ENCODE results near the gene ACTN4. TPM values are rescaled to one million over a fixed set of nuclear protein-coding genes. Genes with fewer than 3 reads are reported as not detected.

The ACTN4 gene
- total RNA-seq, 5 donors from 2014 or later (not counting 1 experiment from before 2014, with no cell fraction given): 100.0 to 201 (median 175) TPM

- POLR2A ChIA-PET: no interaction called here
- peaks cover 3% of the 10 kb centered on the region in 3 donors for H3K4me1 Mint-ChIP-seq
- Histone ChIP-seq H3K27ac (ENCODE audit: low read length) (no peak overlapping the region), H3K27me3 (replicated peaks in 1 of 2; ENCODE audit: control insufficient read depth in 2 of 2, extremely low read depth in 1 of 2, insufficient read depth in 2 of 2, low read length in 1 of 2) (peaks cover 0 to 8% of the 10 kb centered on the region in 2 experiments), H3K4me1 (ENCODE audit: control insufficient read depth in 1 of 2, extremely low read depth in 1 of 2, insufficient read depth in 2 of 2, low read length in 2 of 2) (peaks cover 0 to 9% of the 10 kb centered on the region in 2 experiments), H3K36me3 (ENCODE audit: control insufficient read depth in 2 of 2, extremely low read depth in 1 of 2, insufficient read depth in 1 of 2, low read length in 1 of 2) (no peaks in the 10 kb centered on the region), H3K9me3 (no peaks in the 10 kb centered on the region), H3K4me3 (ENCODE audit: control insufficient read depth in 1 of 2, extremely low read depth in 1 of 2, low read length in 1 of 2) (no peak overlapping the region)
- ATAC-seq (replicated peaks in 1 of 4) (no peak), DNase-seq (no peak)
- no peaks in the 10 kb centered on the region for H3K27me3 Mint-ChIP-seq
- CTCF ChIA-PET: no interaction called here
- peak overlapping the region in 1 of 2 donors; percentile 23 for H3K27ac Mint-ChIP-seq
- WGBS (ENCODE audit: insufficient coverage): 79% methylated on average over 4 of the region's 13 CpGs
- H3K4me3 Mint-ChIP-seq: no peak overlapping the region
- no peaks in the 10 kb centered on the region for H3K36me3 Mint-ChIP-seq
- no peaks in the 10 kb centered on the region for H3K9me3 Mint-ChIP-seq
These were observed 126.9 kb downstream of the ACTN4 start for GRCh38 chr19:38774181-38774950.

GRCh38 chr19:38778733-38779132 is 131.3 kb downstream of the ACTN4 start:
- Mint-ChIP-seq H3K4me3 (no peak overlapping the region), H3K36me3 (no peaks in the 10 kb centered on the region), H3K4me1 (no peaks in the 10 kb centered on the region), H3K9me3 (no peaks in the 10 kb centered on the region), H3K27me3 (no peaks in the 10 kb centered on the region), H3K27ac (no peak overlapping the region)
- ChIA-PET POLR2A (interaction anchor here in 1 of 2 donors (0.6 kb wide), 1 partner anchor 752 kb away, joined by 4 read pairs; no protein-coding TSS in a partner anchor), CTCF (interaction anchor here in 1 of 2 donors (0.6 kb wide), 1 partner anchor 863 kb away, joined by 7 read pairs; no protein-coding TSS in a partner anchor)
- Histone ChIP-seq H3K27ac (ENCODE audit: low read length) (no peak overlapping the region), H3K4me3 (ENCODE audit: control insufficient read depth in 1 of 2, extremely low read depth in 1 of 2, low read length in 1 of 2) (no peak overlapping the region), H3K4me1 (ENCODE audit: control insufficient read depth in 1 of 2, extremely low read depth in 1 of 2, insufficient read depth in 2 of 2, low read length in 2 of 2) (no peaks in the 10 kb centered on the region), H3K9me3 (no peaks in the 10 kb centered on the region), H3K27me3 (replicated peaks in 1 of 2; ENCODE audit: control insufficient read depth in 2 of 2, extremely low read depth in 1 of 2, insufficient read depth in 2 of 2, low read length in 1 of 2) (peaks cover 0 to 15% of the 10 kb centered on the region in 2 experiments), H3K36me3 (ENCODE audit: control insufficient read depth in 2 of 2, extremely low read depth in 1 of 2, insufficient read depth in 1 of 2, low read length in 1 of 2) (no peaks in the 10 kb centered on the region)
- 83% methylated on average over 7 of the region's 7 CpGs for WGBS (ENCODE audit: insufficient coverage)
- DNase-seq (no peak), ATAC-seq (replicated peaks in 1 of 4) (no peak)

GRCh38 chr19:38780443-38780842 is 133.0 kb downstream of the ACTN4 start:
- H3K36me3 Mint-ChIP-seq: no peaks in the 10 kb centered on the region
- H3K36me3 ChIP-seq (ENCODE audit: control insufficient read depth in 2 of 2, extremely low read depth in 1 of 2, insufficient read depth in 1 of 2, low read length in 1 of 2): no peaks in the 10 kb centered on the region
- H3K9me3 Mint-ChIP-seq: no peaks in the 10 kb centered on the region
- H3K27me3 Mint-ChIP-seq: no peaks in the 10 kb centered on the region
- 82% methylated on average over 4 of the region's 7 CpGs for WGBS (ENCODE audit: insufficient coverage)
- H3K4me3 ChIP-seq (ENCODE audit: control insufficient read depth in 1 of 2, extremely low read depth in 1 of 2, low read length in 1 of 2): no peak overlapping the region
- CTCF ChIA-PET: no interaction called here
- no peaks in the 10 kb centered on the region for H3K9me3 ChIP-seq
- ATAC-seq (replicated peaks in 1 of 4) (no peak), DNase-seq (no peak)
- H3K27ac Mint-ChIP-seq: no peak overlapping the region
- H3K4me1 ChIP-seq (ENCODE audit: control insufficient read depth in 1 of 2, extremely low read depth in 1 of 2, insufficient read depth in 2 of 2, low read length in 2 of 2): no peaks in the 10 kb centered on the region
- no peak overlapping the region for H3K4me3 Mint-ChIP-seq
- no peaks in the 10 kb centered on the region for H3K4me1 Mint-ChIP-seq
- H3K27ac ChIP-seq (ENCODE audit: low read length): no peak overlapping the region
- peaks cover 0 to 15% of the 10 kb centered on the region in 2 experiments for H3K27me3 ChIP-seq (replicated peaks in 1 of 2; ENCODE audit: control insufficient read depth in 2 of 2, extremely low read depth in 1 of 2, insufficient read depth in 2 of 2, low read length in 1 of 2)
- POLR2A ChIA-PET: no interaction called here

- ChIA-PET CTCF (interaction anchor here in 1 of 2 donors (0.7 kb wide), 1 partner anchor 33 kb away, joined by 3 read pairs; no protein-coding TSS in a partner anchor), POLR2A (no interaction called here)
- Histone ChIP-seq H3K27me3 (replicated peaks in 1 of 2; ENCODE audit: control insufficient read depth in 2 of 2, extremely low read depth in 1 of 2, insufficient read depth in 2 of 2, low read length in 1 of 2) (peaks cover 0 to 15% of the 10 kb centered on the region in 2 experiments), H3K9me3 (no peaks in the 10 kb centered on the region), H3K36me3 (ENCODE audit: control insufficient read depth in 2 of 2, extremely low read depth in 1 of 2, insufficient read depth in 1 of 2, low read length in 1 of 2) (no peaks in the 10 kb centered on the region), H3K4me1 (ENCODE audit: control insufficient read depth in 1 of 2, extremely low read depth in 1 of 2, insufficient read depth in 2 of 2, low read length in 2 of 2) (no peaks in the 10 kb centered on the region), H3K27ac (ENCODE audit: low read length) (no peak overlapping the region), H3K4me3 (ENCODE audit: control insufficient read depth in 1 of 2, extremely low read depth in 1 of 2, low read length in 1 of 2) (no peak overlapping the region)
- Mint-ChIP-seq H3K4me1 (no peaks in the 10 kb centered on the region), H3K9me3 (no peaks in the 10 kb centered on the region), H3K36me3 (no peaks in the 10 kb centered on the region), H3K27ac (no peak overlapping the region), H3K27me3 (no peaks in the 10 kb centered on the region), H3K4me3 (no peak overlapping the region)
- DNase-seq: no peak
- ATAC-seq (replicated peaks in 1 of 4): no peak
- no CpG with 5 or more reads among the region's 7 CpGs for WGBS (ENCODE audit: insufficient coverage)
These were observed 133.6 kb downstream of the ACTN4 start for GRCh38 chr19:38781058-38781457.

Other genes with a start within 250 kb of the ACTN4 start
- gene FAM98C, start 244.6 kb upstream of the ACTN4 start, total RNA-seq: 10 to 100 TPM; 31.9 to 62.1 (median 57.4) TPM
- under 1 TPM; 0.09 to 0.70 (median 0.26) TPM for gene RASGRP4, start 221.4 kb upstream of the ACTN4 start, total RNA-seq
- 1 to 10 TPM; 1.1 to 3.8 (median 2.9) TPM for gene RYR1, start 214.0 kb upstream of the ACTN4 start, total RNA-seq
- gene MAP4K1, start 29.7 kb upstream of the ACTN4 start, total RNA-seq: 100 to 1,000 TPM; 243 to 417 (median 329) TPM
- 100 to 1,000 TPM; 317 to 352 (median 319) TPM for gene EIF3K, start 28.5 kb upstream of the ACTN4 start, total RNA-seq
- gene CAPN12, start 96.8 kb downstream of the ACTN4 start, total RNA-seq: 10 to 100 TPM in 2 of 5 donors, 1 to 10 TPM in 3; 2.5 to 13.8 (median 8.8) TPM
- not detected for gene LGALS7, start 125.9 kb downstream of the ACTN4 start, total RNA-seq
- not detected for gene LGALS7B, start 141.6 kb downstream of the ACTN4 start, total RNA-seq
- 1 to 10 TPM; 3.8 to 8.8 (median 6.6) TPM for gene LGALS4, start 165.3 kb downstream of the ACTN4 start, total RNA-seq
- gene ECH1, start 184.1 kb downstream of the ACTN4 start, total RNA-seq: 100 to 1,000 TPM in 4 of 5 donors, 10 to 100 TPM in 1; 76.7 to 159 (median 134) TPM
- 100 to 1,000 TPM; 320 to 498 (median 330) TPM for gene HNRNPL, start 202.3 kb downstream of the ACTN4 start, total RNA-seq
- gene RINL, start 230.6 kb downstream of the ACTN4 start, total RNA-seq: 10 to 100 TPM; 44.2 to 81.3 (median 71.0) TPM

All from T-cell (primary cell).